ENCODE results near the gene LHFPL4. TPM values are rescaled to one million over a fixed set of nuclear protein-coding genes. Genes with fewer than 3 reads are reported as not detected.

Gene LHFPL4
- total and polyA plus RNA-seq, 2 of the 4 experiments (the other 2 are of a cell fraction), result not detected

DNA sequence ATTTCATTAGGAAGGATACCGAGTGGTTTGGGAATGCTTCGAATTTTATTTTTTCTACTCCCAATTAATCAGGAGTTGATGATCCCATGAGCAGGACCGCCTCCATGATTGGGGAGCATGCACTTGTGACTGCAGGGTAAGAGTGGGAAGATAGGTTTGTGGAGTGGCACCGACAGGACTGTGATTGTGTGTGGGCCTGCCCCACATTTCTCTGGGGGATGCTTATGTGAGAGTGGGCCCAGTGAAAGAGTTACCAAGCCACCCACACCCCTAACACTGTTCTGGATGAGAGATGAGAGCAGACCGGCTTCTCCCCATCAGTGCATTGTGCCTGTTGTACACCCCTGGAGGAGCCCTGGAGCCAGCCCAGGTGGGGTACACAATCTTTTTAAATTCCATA lies 76.7 kb downstream of the LHFPL4 start:
- no peak overlapping the region for H4K8ac ChIP-seq (ENCODE audit: low read depth in 2 of 2, low read length in 2 of 2)
- ATAC-seq (ENCODE audit: low read depth) (no peak), DNase-seq (no peak)
- no peak overlapping the region for H2BK15ac ChIP-seq (ENCODE audit: low read depth, low read length)
- POLR2A ChIA-PET (ENCODE audit: unreplicated experiment), result interaction anchor here (0.9 kb wide), 1 partner anchor 80 kb away, joined by 6 read pairs; no protein-coding TSS in a partner anchor
- no peaks in the 10 kb centered on the region for H3K9me3 ChIP-seq (ENCODE audit: control insufficient read depth, insufficient read depth, low read length)
- no peak overlapping the region for H2BK120ac ChIP-seq (ENCODE audit: low read depth, low read length)
- no peak overlapping the region for H4K5ac ChIP-seq (ENCODE audit: low read depth, low read length)
- H4K20me1 ChIP-seq (ENCODE audit: insufficient read depth, low read length), result no peaks in the 10 kb centered on the region; the same call in 1 of the 2 replicates
- no peak overlapping the region for H3K14ac ChIP-seq (replicated peaks; ENCODE audit: low read depth, low read length)
- no peak for TF ChIP-seq SMC3 (IDR thresholded peaks at IDR 0.05; ENCODE audit: low read depth, low read length)
- no peak for TF ChIP-seq MAZ (IDR thresholded peaks at IDR 0.05; ENCODE audit: borderline replicate concordance, low read depth, low read length)
- no peak for TF ChIP-seq RCOR1 (IDR thresholded peaks at IDR 0.05; ENCODE audit: insufficient replicate concordance, low read length)
- TF ChIP-seq POLR2A (IDR thresholded peaks at IDR 0.05; ENCODE audit: low read depth, low read length), result no peak
- TF ChIP-seq MXI1 (IDR thresholded peaks at IDR 0.05; ENCODE audit: borderline replicate concordance, low read depth, low read length), result no peak
- TF ChIP-seq, protein P1, sequence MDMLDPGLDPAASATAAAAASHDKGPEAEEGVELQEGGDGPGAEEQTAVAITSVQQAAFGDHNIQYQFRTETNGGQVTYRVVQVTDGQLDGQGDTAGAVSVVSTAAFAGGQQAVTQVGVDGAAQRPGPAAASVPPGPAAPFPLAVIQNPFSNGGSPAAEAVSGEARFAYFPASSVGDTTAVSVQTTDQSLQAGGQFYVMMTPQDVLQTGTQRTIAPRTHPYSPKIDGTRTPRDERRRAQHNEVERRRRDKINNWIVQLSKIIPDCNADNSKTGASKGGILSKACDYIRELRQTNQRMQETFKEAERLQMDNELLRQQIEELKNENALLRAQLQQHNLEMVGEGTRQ (IDR thresholded peaks at IDR 0.05; ENCODE audit: low read depth, low read length), result no peak
- TF ChIP-seq RFX5 (IDR thresholded peaks at IDR 0.05; ENCODE audit: low read depth, low read length), result no peak
- no peak for TF ChIP-seq ELK1 (IDR thresholded peaks at IDR 0.05; ENCODE audit: borderline replicate concordance, low read depth, low read length)
- TF ChIP-seq CEBPB (IDR thresholded peaks at IDR 0.05; ENCODE audit: low read depth, low read length), result no peak
- TF ChIP-seq, protein P2, sequence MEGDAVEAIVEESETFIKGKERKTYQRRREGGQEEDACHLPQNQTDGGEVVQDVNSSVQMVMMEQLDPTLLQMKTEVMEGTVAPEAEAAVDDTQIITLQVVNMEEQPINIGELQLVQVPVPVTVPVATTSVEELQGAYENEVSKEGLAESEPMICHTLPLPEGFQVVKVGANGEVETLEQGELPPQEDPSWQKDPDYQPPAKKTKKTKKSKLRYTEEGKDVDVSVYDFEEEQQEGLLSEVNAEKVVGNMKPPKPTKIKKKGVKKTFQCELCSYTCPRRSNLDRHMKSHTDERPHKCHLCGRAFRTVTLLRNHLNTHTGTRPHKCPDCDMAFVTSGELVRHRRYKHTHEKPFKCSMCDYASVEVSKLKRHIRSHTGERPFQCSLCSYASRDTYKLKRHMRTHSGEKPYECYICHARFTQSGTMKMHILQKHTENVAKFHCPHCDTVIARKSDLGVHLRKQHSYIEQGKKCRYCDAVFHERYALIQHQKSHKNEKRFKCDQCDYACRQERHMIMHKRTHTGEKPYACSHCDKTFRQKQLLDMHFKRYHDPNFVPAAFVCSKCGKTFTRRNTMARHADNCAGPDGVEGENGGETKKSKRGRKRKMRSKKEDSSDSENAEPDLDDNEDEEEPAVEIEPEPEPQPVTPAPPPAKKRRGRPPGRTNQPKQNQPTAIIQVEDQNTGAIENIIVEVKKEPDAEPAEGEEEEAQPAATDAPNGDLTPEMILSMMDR (conservative IDR thresholded peaks at IDR 0.05; ENCODE audit: low read depth, low read length), result no peak
- TF ChIP-seq CHD1 (IDR thresholded peaks at IDR 0.05; ENCODE audit: low read depth, low read length), result no peak
- CTCF ChIA-PET, result no interaction called here
- no peak overlapping the region for H3K56ac ChIP-seq (ENCODE audit: extremely low read depth, insufficient read depth, low read length)
- intact Hi-C loops (cut with micrococcal nuclease), result no loop called here
- no peak overlapping the region for H2AFZ ChIP-seq (replicated peaks; ENCODE audit: low read length, poor library complexity)
- H3K4me2 ChIP-seq (ENCODE audit: low read depth, low read length), result no peak overlapping the region
- no peak overlapping the region for H3K18ac ChIP-seq (ENCODE audit: low read depth, low read length)
- no peak overlapping the region for H2BK5ac ChIP-seq (ENCODE audit: low read depth, low read length, poor library complexity, severe bottlenecking)
- no peak overlapping the region for H3K9ac ChIP-seq (ENCODE audit: low read depth, low read length)
- no peak overlapping the region for H2BK20ac ChIP-seq (ENCODE audit: low read depth, low read length)
- H2AK5ac ChIP-seq (ENCODE audit: low read depth, low read length), result no peak overlapping the region
- no peaks in the 10 kb centered on the region for H3K27me3 ChIP-seq (ENCODE audit: control insufficient read depth, insufficient read depth, low read length)
- H2AK9ac ChIP-seq (replicated peaks; ENCODE audit: low read depth, low read length, poor library complexity), result no peak overlapping the region
- H4K91ac ChIP-seq (ENCODE audit: insufficient read depth, low read depth, low read length), result no peak overlapping the region
- no TSS peak for BruUV-seq (replicated peaks)
- H3K4me3 ChIP-seq (ENCODE audit: insufficient read depth, low read depth, low read length), result no peak overlapping the region
- in situ Hi-C loops (cut with MboI; ENCODE audit: low sequenced_read_pairs), result no loop called here
- H3K79me1 ChIP-seq (ENCODE audit: low read depth in 1 of 2, low read length in 2 of 2), result peaks cover 20 to 37% of the 10 kb centered on the region in 2 experiments
- peaks cover 70% of the 10 kb centered on the region for H3K36me3 ChIP-seq (ENCODE audit: control insufficient read depth, insufficient read depth, low read length)
- H3K4me1 ChIP-seq (ENCODE audit: control insufficient read depth, insufficient read depth, low read length), result no peaks in the 10 kb centered on the region
- peaks cover 4% of the 10 kb centered on the region; the same call in 1 of the 2 replicates for H3K9me1 ChIP-seq (ENCODE audit: insufficient read depth, low read length)
- no peak overlapping the region for H3K23ac ChIP-seq (ENCODE audit: low read depth, low read length)
- dilution Hi-C loops (cut with HindIII; ENCODE audit: low sequenced_read_pairs, unreplicated experiment), result no loop called here
- no peak overlapping the region for H3K27ac ChIP-seq (ENCODE audit: insufficient read depth, low read length)
- no CpG with 5 or more reads among the region's 5 CpGs for WGBS, 2 experiments (ENCODE audit: extremely low coverage in 2 of 2, insufficient read length in 1 of 2)
- H3K4ac ChIP-seq (ENCODE audit: low read depth, low read length), result no peak overlapping the region
